ENCODE results near the gene EXOSC1. TPM values are rescaled to one million over a fixed set of nuclear protein-coding genes. Genes with fewer than 3 reads are reported as not detected.
"Not testable (repeated sequence)": the region's sequence is repeated elsewhere in the genome, so short reads cannot be mapped to it uniquely, and the experiment has no call there.

EXOSC1 gene
- polyA plus RNA-seq, 1 of the 3 experiments (the other 2 are of a cell fraction): 49.0 TPM

- peak; percentile 100 for DNase-seq
- H3K9me2 ChIP-seq: no peaks in the 10 kb centered on the region
- H3K79me2 ChIP-seq (ENCODE audit: insufficient read depth): peaks cover 74% of the 10 kb centered on the region
- peak within 1 kb of the TSS; percentile 93 for H3K9ac ChIP-seq
- peak within 1 kb of the TSS; percentile 75 for H2AFZ ChIP-seq (ENCODE audit: low read depth)
- POLR2A ChIA-PET: no interaction called here
- CTCF ChIA-PET: interaction anchor here (0.8 kb wide), 1 partner anchor 25 kb away, joined by 3 read pairs; the partner anchor contains the start of gene RRP12
- peak within 1 kb of the TSS; percentile 61 to 99 for H3K4me3 ChIP-seq (ENCODE audit: low read depth in 2 of 2, low read length in 1 of 2)
- no peak for TF ChIP-seq EP300 (IDR thresholded peaks at IDR 0.05; ENCODE audit: borderline replicate concordance in 1 of 2, low read depth in 1 of 2, low read length in 1 of 2)
- no peak for TF ChIP-seq EZH2phosphoT487 (IDR thresholded peaks at IDR 0.05; ENCODE audit: borderline replicate concordance, low read depth)
- no peak for TF ChIP-seq RCOR1 (IDR thresholded peaks at IDR 0.05; ENCODE audit: low read length)
- peak; percentile 56 for TF ChIP-seq POLR2AphosphoS5 (IDR thresholded peaks at IDR 0.05; ENCODE audit: low read depth, low read length)
- peak; percentile 88 for TF ChIP-seq NRF1 (IDR thresholded peaks at IDR 0.05; ENCODE audit: low read depth, low read length)
- TF ChIP-seq TAF1 (IDR thresholded peaks at IDR 0.05; ENCODE audit: borderline replicate concordance, low read depth, low read length): peak; percentile 59; the same call in 1 of the 2 replicates
- no peak for TF ChIP-seq RFX5 (IDR thresholded peaks at IDR 0.05; ENCODE audit: low read length)
- TF ChIP-seq, protein P1, sequence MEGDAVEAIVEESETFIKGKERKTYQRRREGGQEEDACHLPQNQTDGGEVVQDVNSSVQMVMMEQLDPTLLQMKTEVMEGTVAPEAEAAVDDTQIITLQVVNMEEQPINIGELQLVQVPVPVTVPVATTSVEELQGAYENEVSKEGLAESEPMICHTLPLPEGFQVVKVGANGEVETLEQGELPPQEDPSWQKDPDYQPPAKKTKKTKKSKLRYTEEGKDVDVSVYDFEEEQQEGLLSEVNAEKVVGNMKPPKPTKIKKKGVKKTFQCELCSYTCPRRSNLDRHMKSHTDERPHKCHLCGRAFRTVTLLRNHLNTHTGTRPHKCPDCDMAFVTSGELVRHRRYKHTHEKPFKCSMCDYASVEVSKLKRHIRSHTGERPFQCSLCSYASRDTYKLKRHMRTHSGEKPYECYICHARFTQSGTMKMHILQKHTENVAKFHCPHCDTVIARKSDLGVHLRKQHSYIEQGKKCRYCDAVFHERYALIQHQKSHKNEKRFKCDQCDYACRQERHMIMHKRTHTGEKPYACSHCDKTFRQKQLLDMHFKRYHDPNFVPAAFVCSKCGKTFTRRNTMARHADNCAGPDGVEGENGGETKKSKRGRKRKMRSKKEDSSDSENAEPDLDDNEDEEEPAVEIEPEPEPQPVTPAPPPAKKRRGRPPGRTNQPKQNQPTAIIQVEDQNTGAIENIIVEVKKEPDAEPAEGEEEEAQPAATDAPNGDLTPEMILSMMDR (IDR thresholded peaks at IDR 0.05): peak; percentile 59
- no peak; the same call in 1 of the 2 replicates for TF ChIP-seq MXI1 (IDR thresholded peaks at IDR 0.05; ENCODE audit: low read depth, low read length)
- TF ChIP-seq RAD21 (IDR thresholded peaks at IDR 0.05; ENCODE audit: low read length): no peak
- TF ChIP-seq YY1 (IDR thresholded peaks at IDR 0.05; ENCODE audit: low read depth): 0 out of 2 replicates have a peak, but pooled peaks have one; percentile 73
- no peak for TF ChIP-seq IRF3 (IDR thresholded peaks at IDR 0.05; ENCODE audit: low read depth, low read length)
- TF ChIP-seq CHD2 (IDR thresholded peaks at IDR 0.05; ENCODE audit: low read length, partially characterized antibody): peak; percentile 77
- TF ChIP-seq, protein P2, sequence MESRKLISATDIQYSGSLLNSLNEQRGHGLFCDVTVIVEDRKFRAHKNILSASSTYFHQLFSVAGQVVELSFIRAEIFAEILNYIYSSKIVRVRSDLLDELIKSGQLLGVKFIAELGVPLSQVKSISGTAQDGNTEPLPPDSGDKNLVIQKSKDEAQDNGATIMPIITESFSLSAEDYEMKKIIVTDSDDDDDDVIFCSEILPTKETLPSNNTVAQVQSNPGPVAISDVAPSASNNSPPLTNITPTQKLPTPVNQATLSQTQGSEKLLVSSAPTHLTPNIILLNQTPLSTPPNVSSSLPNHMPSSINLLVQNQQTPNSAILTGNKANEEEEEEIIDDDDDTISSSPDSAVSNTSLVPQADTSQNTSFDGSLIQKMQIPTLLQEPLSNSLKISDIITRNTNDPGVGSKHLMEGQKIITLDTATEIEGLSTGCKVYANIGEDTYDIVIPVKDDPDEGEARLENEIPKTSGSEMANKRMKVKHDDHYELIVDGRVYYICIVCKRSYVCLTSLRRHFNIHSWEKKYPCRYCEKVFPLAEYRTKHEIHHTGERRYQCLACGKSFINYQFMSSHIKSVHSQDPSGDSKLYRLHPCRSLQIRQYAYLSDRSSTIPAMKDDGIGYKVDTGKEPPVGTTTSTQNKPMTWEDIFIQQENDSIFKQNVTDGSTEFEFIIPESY (IDR thresholded peaks at IDR 0.05; ENCODE audit: borderline replicate concordance, low read depth): no peak
- TF ChIP-seq MAX (IDR thresholded peaks at IDR 0.05; ENCODE audit: low read depth): peak; percentile 6; the same call in 1 of the 2 replicates
- TF ChIP-seq, protein P3, sequence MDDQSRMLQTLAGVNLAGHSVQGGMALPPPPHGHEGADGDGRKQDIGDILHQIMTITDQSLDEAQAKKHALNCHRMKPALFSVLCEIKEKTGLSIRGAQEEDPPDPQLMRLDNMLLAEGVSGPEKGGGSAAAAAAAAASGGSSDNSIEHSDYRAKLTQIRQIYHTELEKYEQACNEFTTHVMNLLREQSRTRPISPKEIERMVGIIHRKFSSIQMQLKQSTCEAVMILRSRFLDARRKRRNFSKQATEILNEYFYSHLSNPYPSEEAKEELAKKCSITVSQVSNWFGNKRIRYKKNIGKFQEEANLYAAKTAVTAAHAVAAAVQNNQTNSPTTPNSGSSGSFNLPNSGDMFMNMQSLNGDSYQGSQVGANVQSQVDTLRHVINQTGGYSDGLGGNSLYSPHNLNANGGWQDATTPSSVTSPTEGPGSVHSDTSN (IDR thresholded peaks at IDR 0.05): no peak
- peaks cover 16% of the 10 kb centered on the region for H4K20me1 ChIP-seq (ENCODE audit: insufficient read depth)
- 2% methylated on average over 19 of the region's 90 CpGs for WGBS (ENCODE audit: low lambda C conversion rate)
- H3K4me2 ChIP-seq: peak within 1 kb of the TSS; percentile 94
- H3F3A ChIP-seq (replicated peaks; ENCODE audit: insufficient read depth): peaks cover 51% of the 10 kb centered on the region
- peaks cover 14 to 28% of the 10 kb centered on the region in 2 experiments; a peak in 3 of 4 replicates for H3K4me1 ChIP-seq (ENCODE audit: control insufficient read depth in 1 of 2, insufficient read depth in 2 of 2, low read depth in 1 of 2, low read length in 1 of 2)
- no peaks in the 10 kb centered on the region for H3K9me3 ChIP-seq
- H3K27me3 ChIP-seq (ENCODE audit: insufficient read depth): no peaks in the 10 kb centered on the region
- peak within 1 kb of the TSS; percentile 78 to 97 for H3K27ac ChIP-seq (ENCODE audit: low read depth in 2 of 2, low read length in 1 of 2)
- H3K36me3 ChIP-seq (replicated peaks in 1 of 2; ENCODE audit: control insufficient read depth in 1 of 2, insufficient read depth in 2 of 2, low read length in 1 of 2): peaks cover 16 to 28% of the 10 kb centered on the region in 2 experiments
These were observed 19.6 kb downstream of the EXOSC1 start, which contains the start of gene PGAM1 for GRCh38 chr10:97425964-97426775. Gene PGAM1 (plus strand): TSS chr10:97426191. CDS start chr10:97426308, 117 bp downstream.

GRCh38 chr10:97423757-97424098, 22.1 kb downstream of the EXOSC1 start:
- H4K20me1 ChIP-seq (ENCODE audit: insufficient read depth); H3K27me3 ChIP-seq (ENCODE audit: insufficient read depth); H3K4me3 ChIP-seq (ENCODE audit: low read depth in 2 of 2, low read length in 1 of 2); H3K36me3 ChIP-seq (replicated peaks in 1 of 2; ENCODE audit: control insufficient read depth in 1 of 2, insufficient read depth in 2 of 2, low read length in 1 of 2); POLR2A ChIA-PET; H3K9me2 ChIP-seq; H3K9me3 ChIP-seq; H2AFZ ChIP-seq (ENCODE audit: low read depth); DNase-seq: not testable (repeated sequence)
- peak overlapping the region; percentile 81 for H3K4me2 ChIP-seq
- peaks cover 54% of the 10 kb centered on the region for H3K79me2 ChIP-seq (ENCODE audit: insufficient read depth)
- peaks cover 38% of the 10 kb centered on the region for H3F3A ChIP-seq (replicated peaks; ENCODE audit: insufficient read depth)
- H3K9ac ChIP-seq: peak overlapping the region; percentile 69; the same call in 1 of the 2 replicates
- peaks cover 14 to 19% of the 10 kb centered on the region in 2 experiments; a peak in 3 of 4 replicates for H3K4me1 ChIP-seq (ENCODE audit: control insufficient read depth in 1 of 2, insufficient read depth in 2 of 2, low read depth in 1 of 2, low read length in 1 of 2)
- CTCF ChIA-PET: interaction anchor here (0.8 to 6.2 kb wide), 4 partner anchors 10 to 16 kb away, joined by 3 to 35 read pairs (median 4); no protein-coding TSS in a partner anchor
- 93% methylated on average over 8 of the region's 8 CpGs for WGBS (ENCODE audit: low lambda C conversion rate)
- H3K27ac ChIP-seq (ENCODE audit: low read depth in 2 of 2, low read length in 1 of 2): peak overlapping the region in 1 of 2 experiments; percentile 97; a peak in 2 of 4 replicates
